ENCODE measurements around the gene LRMDA.

The LRMDA gene

DNA sequence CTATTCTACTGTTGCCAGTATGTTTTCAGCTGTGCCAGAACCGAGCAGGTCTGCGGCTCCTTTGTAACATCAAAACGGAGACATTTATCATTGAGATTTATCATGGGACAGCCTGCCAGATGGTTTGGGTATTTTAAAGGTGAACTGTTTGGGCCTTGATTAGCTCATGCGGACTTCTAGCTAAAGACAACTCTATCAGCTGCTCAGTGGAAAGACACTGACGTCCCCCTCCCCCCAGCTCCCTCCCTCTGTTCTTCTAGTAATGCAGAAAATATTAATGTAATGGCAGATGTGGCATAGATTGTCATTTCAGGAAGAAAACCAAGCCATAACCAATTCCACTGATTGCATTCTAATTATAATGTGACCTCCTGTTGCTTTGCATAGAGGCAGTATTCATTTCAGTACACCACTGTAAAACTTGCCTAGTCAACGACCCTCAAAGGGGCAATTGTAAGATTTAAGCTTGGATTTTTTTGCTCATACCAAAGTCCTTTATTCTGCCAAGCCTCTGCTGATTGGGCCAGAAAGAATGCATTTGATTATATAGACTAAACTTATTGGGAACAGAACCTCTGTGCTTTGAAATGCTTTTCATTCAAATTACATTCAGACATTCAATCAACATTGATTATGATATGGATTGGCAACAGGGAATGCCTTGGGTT is 966.8 kb downstream of the LRMDA start:
- no peak for DNase-seq

DNA sequence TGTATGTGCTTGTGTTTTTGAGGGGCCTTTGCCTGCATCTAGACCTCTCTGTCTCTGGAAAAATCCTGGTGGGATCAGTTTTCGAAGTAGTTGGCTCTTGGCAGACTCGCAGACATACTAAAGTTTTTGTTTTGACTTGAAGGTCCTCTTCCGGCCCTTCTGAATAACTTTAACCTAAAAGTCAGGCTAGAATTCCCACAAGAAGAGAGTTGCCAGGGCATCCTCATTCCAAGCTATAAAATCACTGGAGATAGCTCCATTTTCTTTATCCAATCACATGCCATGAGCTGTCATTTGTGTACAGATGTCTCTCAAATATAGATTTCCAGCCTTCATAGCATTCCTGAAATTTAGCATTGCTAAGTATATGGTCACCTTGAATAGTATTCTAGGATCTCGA is 967.8 kb downstream of the LRMDA start:
- no peak for DNase-seq

DNA sequence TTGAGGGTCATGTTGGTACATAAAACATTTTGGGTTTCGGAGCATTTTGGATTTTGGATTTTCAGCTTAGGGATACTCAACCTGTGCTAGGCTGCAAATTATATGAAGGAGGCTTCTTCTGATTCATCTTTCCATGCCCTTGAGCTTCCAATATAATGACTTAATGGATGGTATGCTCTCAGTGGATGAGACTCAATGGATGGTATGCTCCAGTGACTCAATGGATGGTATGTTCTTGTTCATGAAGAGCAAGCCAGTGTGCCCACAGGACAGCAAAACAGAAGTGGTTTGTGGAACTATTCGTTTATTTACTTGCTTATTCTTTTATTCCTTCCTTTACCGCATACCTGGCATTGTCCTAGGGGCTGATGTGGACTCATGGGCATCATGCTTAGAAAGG is 969.6 kb downstream of the LRMDA start:
- no peak for DNase-seq

DNA sequence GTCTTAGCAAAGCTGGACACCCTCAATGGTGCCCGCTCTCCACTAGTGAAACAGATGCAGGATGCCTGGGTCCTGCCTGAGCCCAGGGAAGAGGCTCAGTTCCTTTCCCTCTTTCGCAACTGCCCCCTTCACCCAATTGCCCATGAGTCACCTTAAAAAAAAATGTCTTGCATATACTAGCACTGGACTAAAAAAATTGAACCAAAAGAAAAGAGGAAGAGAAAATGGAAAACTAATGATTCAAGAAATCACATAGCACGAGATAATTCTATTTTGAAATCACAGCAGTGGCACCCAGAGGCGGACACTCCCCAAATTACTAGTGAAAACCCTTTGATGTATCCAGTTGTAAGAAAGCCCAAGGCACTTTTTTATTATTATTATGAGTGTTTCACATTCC is 972.5 kb downstream of the LRMDA start:
- peak; percentile 69 for DNase-seq

DNA sequence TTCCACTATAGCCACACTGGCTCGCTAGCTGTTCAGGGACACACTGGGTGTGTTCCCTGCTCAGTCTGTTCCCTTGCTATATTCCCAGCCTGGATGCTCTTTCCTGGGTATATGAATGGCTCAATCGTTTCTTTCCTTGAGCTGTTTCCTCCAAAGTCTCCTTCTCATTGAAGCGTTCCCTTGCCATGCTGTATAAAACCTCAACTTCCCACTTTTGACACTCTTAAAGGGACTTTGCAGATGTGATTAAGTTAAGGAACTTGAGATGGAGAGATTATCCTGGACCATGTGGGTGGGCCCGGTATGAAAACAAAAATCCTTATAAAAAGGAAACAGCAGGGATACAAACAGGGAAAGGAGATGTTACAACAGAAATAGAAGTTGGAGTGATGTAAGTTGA is 973.1 kb downstream of the LRMDA start:
- DNase-seq: no peak

GRCh38 chr10:76405922-76406321 is 974.5 kb downstream of the LRMDA start:
- no peak for DNase-seq

GRCh38 chr10:76408646-76409045 is 977.2 kb downstream of the LRMDA start:
- DNase-seq: no peak

DNA sequence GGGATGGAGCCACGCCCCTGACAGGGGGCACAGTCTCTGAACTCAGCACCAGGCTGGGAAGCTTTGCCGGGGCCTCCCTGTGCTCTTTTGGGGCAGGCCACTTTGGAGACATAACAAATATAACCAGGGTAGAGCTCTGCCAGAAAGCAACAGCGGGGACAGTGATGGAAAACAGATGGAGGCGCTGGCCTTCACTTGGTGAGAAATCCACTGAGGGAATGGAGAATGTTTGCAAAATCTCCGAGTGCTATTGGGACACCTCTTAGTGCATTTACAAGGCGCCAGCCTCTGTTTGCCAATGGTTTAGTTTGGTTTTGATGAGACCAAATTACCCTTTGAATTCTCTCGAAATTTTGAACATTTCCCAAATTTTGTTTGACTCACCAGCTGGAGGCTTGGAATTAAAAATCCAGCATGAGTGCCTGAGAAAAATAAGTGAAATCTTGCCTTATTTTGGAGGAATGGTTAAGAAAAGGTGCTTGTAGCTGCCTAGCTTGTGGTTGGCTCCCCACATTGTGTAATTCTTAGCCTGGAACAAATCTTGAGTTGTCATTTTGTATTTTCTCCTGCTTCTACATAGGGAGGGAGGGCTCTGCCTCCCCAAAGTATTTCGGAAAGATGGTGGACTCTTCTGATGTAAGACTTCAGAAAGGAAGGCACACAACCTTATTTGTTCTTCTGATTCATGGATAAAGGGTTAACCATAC is 980.5 kb downstream of the LRMDA start:
- DNase-seq: no peak

DNA sequence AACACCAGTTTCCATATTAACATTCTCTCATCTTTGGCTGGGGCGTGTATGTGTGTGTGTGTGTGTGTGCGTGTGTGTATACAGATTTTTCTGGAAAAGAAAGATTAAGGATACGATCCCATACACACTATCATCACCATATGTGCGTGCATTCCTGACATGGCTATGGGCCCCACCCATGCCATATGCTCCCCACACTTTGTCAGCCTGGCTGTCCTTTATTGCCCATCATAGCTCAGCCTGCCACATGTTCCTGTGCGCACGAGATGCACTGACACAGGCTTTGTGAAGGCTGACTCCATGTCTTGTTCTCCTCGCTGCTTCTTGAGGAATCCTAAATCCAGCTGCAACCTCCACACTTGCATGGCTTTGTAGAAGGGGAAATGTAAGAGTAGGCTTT is 984.1 kb downstream of the LRMDA start:
- DNase-seq: no peak

DNA sequence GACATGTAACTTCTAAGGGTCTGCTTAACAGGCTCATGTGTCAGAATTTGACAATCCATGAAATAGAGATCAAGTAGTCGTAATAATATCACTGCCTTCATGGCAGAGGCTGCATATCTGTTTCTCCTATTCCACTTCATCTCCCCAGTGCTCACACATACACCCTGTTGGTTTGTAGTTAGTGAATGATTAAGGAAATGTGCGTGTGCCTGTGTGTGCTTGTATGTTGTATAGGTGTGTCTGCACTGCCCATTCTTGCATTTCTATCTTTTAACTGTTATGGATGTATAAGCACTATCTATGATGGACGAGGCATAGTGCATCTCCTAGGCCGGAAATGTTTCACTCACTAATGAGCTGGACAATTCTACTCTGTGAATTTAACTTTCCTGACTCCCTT is 985.2 kb downstream of the LRMDA start:
- no peak for DNase-seq

GRCh38 chr10:76420725-76421124 is 989.3 kb downstream of the LRMDA start:
- DNase-seq: no peak

DNA sequence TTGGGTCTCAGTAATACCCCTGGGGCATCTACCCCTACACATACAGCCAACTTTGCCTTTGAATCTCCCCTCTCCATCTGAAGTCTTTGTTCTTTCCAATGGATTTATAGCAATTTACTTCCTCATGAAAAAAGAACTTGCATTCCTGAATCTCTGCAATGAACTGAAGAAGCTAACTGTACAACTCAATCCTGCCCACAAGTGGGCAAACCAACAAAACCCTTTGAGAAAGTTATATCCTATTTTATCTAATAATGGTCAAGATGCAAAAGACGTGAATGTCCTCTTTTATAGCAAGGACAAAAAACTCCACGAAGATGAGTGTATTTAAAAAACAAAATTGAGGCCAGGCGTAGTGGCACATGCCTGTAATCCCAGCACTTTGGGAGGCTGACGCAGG is 991.3 kb downstream of the LRMDA start:
- no peak for DNase-seq

- peak; percentile 88 for DNase-seq
Observed at GRCh38 chr10:76428551-76429367, 997.3 kb downstream of the LRMDA start.

DNA sequence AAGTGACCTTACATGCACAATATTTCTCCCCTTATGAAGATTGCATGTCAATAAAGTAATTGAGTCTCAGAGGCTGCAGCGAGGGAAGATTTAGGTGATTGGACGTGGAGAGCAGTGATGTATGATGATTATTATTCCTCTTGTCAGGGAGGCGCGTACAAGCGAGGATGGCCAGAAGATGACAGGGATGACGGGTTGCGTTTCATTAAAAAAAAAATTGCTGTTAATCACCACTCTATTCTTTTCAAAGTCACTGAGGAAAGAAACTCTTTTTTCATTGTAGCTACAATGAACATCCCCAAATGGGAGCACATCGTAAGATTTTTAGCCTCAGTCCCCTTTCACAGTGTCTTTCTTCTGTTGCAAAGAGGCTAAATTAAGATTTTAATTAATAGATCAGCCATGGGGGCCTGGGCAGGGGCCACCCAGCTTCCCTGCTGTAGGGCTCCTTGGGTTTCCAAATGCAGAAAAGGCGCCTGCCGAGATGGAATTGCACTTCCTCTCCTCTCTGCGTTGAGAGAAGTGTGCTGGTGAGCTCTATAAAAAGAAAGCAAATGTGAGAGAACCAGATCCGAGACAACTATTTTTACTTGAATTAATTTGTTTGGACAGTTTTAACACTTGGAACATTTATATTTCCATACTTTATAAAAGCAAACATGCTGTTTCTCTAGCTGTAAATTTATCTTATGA is 998.1 kb downstream of the LRMDA start:
- DNase-seq: no peak

- DNase-seq: peak; percentile 50
Observed at GRCh38 chr10:76430061-76430645, 998.7 kb downstream of the LRMDA start.

- peak; percentile 94 for DNase-seq
Observed at GRCh38 chr10:76432016-76433012, 1000.9 kb downstream of the LRMDA start.

GRCh38 chr10:76433161-76434005 is 1002.0 kb downstream of the LRMDA start:
- no peak for DNase-seq

DNA sequence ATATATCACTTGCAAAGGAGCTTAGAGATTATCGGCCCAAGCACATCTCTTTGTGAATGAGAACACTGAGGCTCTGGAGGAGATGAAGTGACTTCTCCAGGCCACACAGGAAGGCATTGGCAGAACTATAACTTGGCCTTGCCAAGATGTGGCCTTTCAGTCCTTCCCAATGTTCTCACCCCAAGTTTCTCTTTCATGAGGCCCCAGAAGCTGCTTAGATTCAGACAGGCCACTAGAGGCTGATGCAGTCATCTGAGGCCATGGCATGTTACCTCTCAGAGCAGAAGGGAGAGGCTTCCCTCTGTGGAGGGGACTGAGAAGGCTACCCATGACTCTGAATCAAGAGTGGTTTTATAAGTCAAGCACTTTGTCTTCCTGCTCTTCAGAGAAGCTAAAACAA is 1003.7 kb downstream of the LRMDA start:
- DNase-seq: no peak

DNA sequence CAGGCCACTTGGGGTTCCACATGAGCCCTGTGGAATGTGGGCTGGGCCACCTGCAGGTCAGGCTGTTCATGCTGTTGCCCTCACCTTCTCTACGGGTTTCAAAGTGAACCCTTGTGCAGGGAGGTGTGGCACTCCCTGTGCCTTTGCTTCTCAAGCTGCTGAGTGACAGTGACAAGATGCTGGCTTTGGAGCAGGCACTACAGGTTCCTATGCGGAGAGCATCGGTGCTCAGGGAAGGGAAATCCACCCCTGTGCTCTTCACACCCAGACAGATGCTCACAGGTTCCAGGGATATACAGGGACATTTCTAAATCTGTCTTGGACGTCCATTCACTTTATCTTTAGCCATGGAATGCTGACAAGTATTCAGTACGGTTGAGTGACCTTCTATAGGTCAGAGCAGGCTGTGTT is 1005.0 kb downstream of the LRMDA start:
- no peak for DNase-seq

- DNase-seq: no peak
Observed at GRCh38 chr10:76436981-76437380, 1005.6 kb downstream of the LRMDA start.

GRCh38 chr10:76440426-76440825 is 1009.0 kb downstream of the LRMDA start:
- no peak for DNase-seq
